G401.6 (cell line): ENCODE measurements around the gene MED15.
"Not testable (repeated sequence)": the region's sequence is repeated elsewhere in the genome, so short reads cannot be mapped to it uniquely, and the experiment has no call there.

Experiments
- FAIRE-seq: peaks from 2 replicates; lab custom pipeline; 2012; peaks lifted over from hg19 to GRCh38; lab: Jason Lieb, UNC

MED15 gene

GRCh38 chr22:20604092-20604747 is 96.8 kb downstream of the MED15 start:
- no peak for FAIRE-seq

GRCh38 chr22:20604776-20605221 is 97.4 kb downstream of the MED15 start:
- FAIRE-seq = no peak

GRCh38 chr22:20605328-20605727 is 97.9 kb downstream of the MED15 start:
- FAIRE-seq = no peak

GRCh38 chr22:20606041-20606783 is 98.8 kb downstream of the MED15 start:
- FAIRE-seq = no peak

- FAIRE-seq = no peak
Observed at GRCh38 chr22:20606784-20607128, 99.3 kb downstream of the MED15 start.

GRCh38 chr22:20607157-20607907 is 99.9 kb downstream of the MED15 start:
- FAIRE-seq = no peak

GRCh38 chr22:20610243-20610686 is 102.9 kb downstream of the MED15 start:
- no peak for FAIRE-seq

GRCh38 chr22:20610757-20611156 is 103.3 kb downstream of the MED15 start:
- no peak for FAIRE-seq

GRCh38 chr22:20611418-20611817 is 104.0 kb downstream of the MED15 start:
- no peak for FAIRE-seq

- no peak for FAIRE-seq
Observed at GRCh38 chr22:20613301-20613700, 105.9 kb downstream of the MED15 start.

- no peak for FAIRE-seq
Observed at GRCh38 chr22:20615021-20615420, 107.6 kb downstream of the MED15 start.

- FAIRE-seq = no peak
Observed at GRCh38 chr22:20615533-20616450, 108.4 kb downstream of the MED15 start.

GRCh38 chr22:20616451-20617043 is 109.1 kb downstream of the MED15 start:
- FAIRE-seq = no peak

GRCh38 chr22:20618488-20618887 is 111.1 kb downstream of the MED15 start:
- FAIRE-seq = no peak

- FAIRE-seq = no peak
Observed at GRCh38 chr22:20619045-20619892, 111.9 kb downstream of the MED15 start.

GRCh38 chr22:20619893-20620194 is 112.4 kb downstream of the MED15 start:
- not testable (repeated sequence) for FAIRE-seq

- FAIRE-seq = no peak
Observed at GRCh38 chr22:20621162-20621561, 113.8 kb downstream of the MED15 start.

- no peak for FAIRE-seq
Observed at GRCh38 chr22:20622650-20623339, 115.4 kb downstream of the MED15 start.

GRCh38 chr22:20624161-20624616 is 116.8 kb downstream of the MED15 start:
- no peak for FAIRE-seq

- no peak for FAIRE-seq
Observed at GRCh38 chr22:20625270-20625669, 117.9 kb downstream of the MED15 start.
